SK-N-SH treated with all-trans-retinoic acid at 6 μM for 48 hours (cell line): Measurements from ENCODE around the gene SLCO1B3.

Experiments used
- ATAC-seq: fragments of 200-7000 bp; cut with Tn5 transposase; 3 replicates; pipeline ENCODE4 v1.9.1; 2020; ENCODE audit warnings: mild to moderate bottlenecking, moderate library complexity
- BACH2 ChIP-seq: fragments of 250-450 bp; sonication (Bioruptor Pico); IDR thresholded peaks from 2 replicates; pipeline ENCODE4 v1.9.0; 2021; ENCODE audit warnings: mild to moderate bottlenecking, borderline replicate concordance
- CREB5 ChIP-seq: fragments of 250-450 bp; sonication (Bioruptor Pico); IDR thresholded peaks from 2 replicates; pipeline ENCODE4 v1.5.1; 2020; ENCODE audit warnings: low read depth, mild to moderate bottlenecking, moderate library complexity
- CSDC2 ChIP-seq: fragments of 250-450 bp; sonication (Bioruptor Pico); IDR thresholded peaks from 2 replicates; pipeline ENCODE4 v1.5.0; 2020; ENCODE audit warnings: mild to moderate bottlenecking, moderate library complexity
- CSRNP3 ChIP-seq: fragments of 250-450 bp; sonication (Bioruptor Pico); IDR thresholded peaks from 2 replicates; pipeline ENCODE4 v1.5.1; 2021; ENCODE audit warnings: mild to moderate bottlenecking, moderate library complexity
- ESRRG ChIP-seq: fragments of 250-450 bp; sonication (Bioruptor Pico); IDR thresholded peaks from 2 replicates; pipeline ENCODE4 v1.6.1; 2021; ENCODE audit warnings: mild to moderate bottlenecking
- GLIS3 ChIP-seq: fragments of 250-450 bp; sonication (Bioruptor Pico); IDR thresholded peaks from 2 replicates; pipeline ENCODE4 v1.5.0; 2020; ENCODE audit warnings: mild to moderate bottlenecking, moderate library complexity
- ISL1 ChIP-seq: fragments of 250-450 bp; sonication (Bioruptor Pico); IDR thresholded peaks from 2 replicates; pipeline ENCODE4 v2.1.2; 2022; ENCODE audit warnings: mild to moderate bottlenecking, moderate library complexity
- OSR1 ChIP-seq: fragments of 250-450 bp; sonication (Bioruptor Pico); IDR thresholded peaks from 2 replicates; pipeline ENCODE4 v1.8.0; 2022; ENCODE audit warnings: moderate library complexity, mild to moderate bottlenecking, inconsistent platforms
- POU6F1 ChIP-seq: fragments of 250-450 bp; sonication (Bioruptor Pico); IDR thresholded peaks from 2 replicates; pipeline ENCODE4 v1.8.0; 2021; ENCODE audit warnings: low read depth, mild to moderate bottlenecking, moderate library complexity, borderline replicate concordance
- PPARA ChIP-seq: fragments of 250-450 bp; sonication (Bioruptor Pico); IDR thresholded peaks from 2 replicates; pipeline ENCODE4 v1.5.0; 2020; ENCODE audit warnings: mild to moderate bottlenecking, borderline replicate concordance
- RARB ChIP-seq: fragments of 250-450 bp; sonication (Bioruptor Pico); IDR thresholded peaks from 2 replicates; pipeline ENCODE4 v1.8.0; 2021; ENCODE audit warnings: mild to moderate bottlenecking, moderate library complexity
- SNAI2 ChIP-seq: fragments of 250-450 bp; sonication (Bioruptor Pico); IDR thresholded peaks from 2 replicates; pipeline ENCODE4 v1.5.0; 2020; ENCODE audit warnings: mild to moderate bottlenecking, moderate library complexity
- TCF4 ChIP-seq: fragments of 250-450 bp; sonication (Bioruptor Pico); IDR thresholded peaks from 2 replicates; pipeline ENCODE4 v1.8.0; 2021; ENCODE audit warnings: mild to moderate bottlenecking, moderate library complexity, borderline replicate concordance
- TOX ChIP-seq: fragments of 250-450 bp; sonication (Bioruptor Pico); IDR thresholded peaks from 2 replicates; pipeline ENCODE4 v1.8.0; 2021; ENCODE audit warnings: mild to moderate bottlenecking, moderate library complexity, borderline replicate concordance
- TSHZ2 ChIP-seq: fragments of 250-450 bp; sonication (Bioruptor Pico); IDR thresholded peaks from 2 replicates; pipeline ENCODE4 v1.5.0; 2020; ENCODE audit warnings: mild to moderate bottlenecking, moderate library complexity
- ZC3H10 ChIP-seq: fragments of 250-450 bp; sonication (Bioruptor Pico); IDR thresholded peaks from 2 replicates; pipeline ENCODE4 v1.5.1; 2021; ENCODE audit warnings: mild to moderate bottlenecking, moderate library complexity
- ZFP3 ChIP-seq: fragments of 250-450 bp; sonication (Bioruptor Pico); IDR thresholded peaks from 2 replicates; pipeline ENCODE4 v1.5.0; 2020; ENCODE audit warnings: mild to moderate bottlenecking, moderate library complexity
- ZFP30 ChIP-seq: fragments of 450-650 bp; formaldehyde crosslinking; IDR thresholded peaks from 2 replicates; pipeline ENCODE4 v1.5.0; 2022; ENCODE audit warnings: mild to moderate bottlenecking, moderate library complexity
- ZNF565 ChIP-seq: fragments of 450-650 bp; formaldehyde crosslinking; conservative IDR thresholded peaks from 2 replicates; pipeline ENCODE4 v1.5.0; 2020; ENCODE audit warnings: low read depth, mild to moderate bottlenecking, moderate library complexity
- ZNF70 ChIP-seq: fragments of 450-650 bp; formaldehyde crosslinking; IDR thresholded peaks from 2 replicates; pipeline ENCODE4 v1.5.0; 2020; ENCODE audit warnings: mild to moderate bottlenecking, moderate library complexity
- ZNF8 ChIP-seq: fragments of 450-650 bp; formaldehyde crosslinking; IDR thresholded peaks from 2 replicates; pipeline ENCODE4 v1.5.0; 2020; ENCODE audit warnings: mild to moderate bottlenecking, moderate library complexity

SLCO1B3 gene

GRCh38 chr12:20822415-20822814 is 11.9 kb downstream of the SLCO1B3 start (continued):
- TF ChIP-seq POU6F1 (CRISPR knock-in tag) (no peak), ISL1 (CRISPR knock-in tag) (no peak), ZNF8 (no peak)

- no peak for TF ChIP-seq ESRRG (CRISPR knock-in tag)
- ATAC-seq, result no peak
These were observed 12.4 kb downstream of the SLCO1B3 start for GRCh38 chr12:20822925-20823324.

GRCh38 chr12:20829919-20830318 is 19.4 kb downstream of the SLCO1B3 start:
- ATAC-seq, result no peak
- TF ChIP-seq PPARA (CRISPR knock-in tag) (no peak), SNAI2 (CRISPR knock-in tag) (no peak), OSR1 (CRISPR knock-in tag) (no peak), CSRNP3 (no peak), ZC3H10 (CRISPR knock-in tag) (no peak), ZNF565 (CRISPR knock-in tag) (no peak), POU6F1 (CRISPR knock-in tag) (no peak), TOX (CRISPR knock-in tag) (no peak), TSHZ2 (CRISPR knock-in tag) (no peak), ZFP3 (CRISPR knock-in tag) (no peak)

- ATAC-seq, result no peak
- no peak for TF ChIP-seq RARB (CRISPR knock-in tag)
- TF ChIP-seq ZNF70 (CRISPR knock-in tag), result no peak
- TF ChIP-seq ZFP30, result no peak
- TF ChIP-seq BACH2 (CRISPR knock-in tag), result no peak
- TF ChIP-seq CREB5 (CRISPR knock-in tag), result no peak
- no peak for TF ChIP-seq ISL1 (CRISPR knock-in tag)
- TF ChIP-seq CSDC2 (CRISPR knock-in tag), result no peak
- TF ChIP-seq TCF4, result no peak
- TF ChIP-seq POU6F1 (CRISPR knock-in tag), result no peak
- TF ChIP-seq ZC3H10 (CRISPR knock-in tag), result no peak
- TF ChIP-seq CSRNP3, result no peak
- no peak for TF ChIP-seq TOX (CRISPR knock-in tag)
- TF ChIP-seq ZNF565 (CRISPR knock-in tag), result no peak
- no peak for TF ChIP-seq SNAI2 (CRISPR knock-in tag)
- TF ChIP-seq GLIS3, result no peak
- TF ChIP-seq ZNF8, result no peak
- no peak for TF ChIP-seq TSHZ2 (CRISPR knock-in tag)
- TF ChIP-seq PPARA (CRISPR knock-in tag), result no peak
These were observed 20.0 kb downstream of the SLCO1B3 start for GRCh38 chr12:20830456-20830855.
